ENCODE data around the gene P2RX6. TPM values are rescaled to one million over a fixed set of nuclear protein-coding genes. Genes with fewer than 3 reads are reported as not detected.
"Not testable (repeated sequence)": the region's sequence is repeated elsewhere in the genome, so short reads cannot be mapped to it uniquely, and the experiment has no call there.

The P2RX6 gene
- total RNA-seq, 1 donor from 2014 or later = 0.07 TPM

GRCh38 chr22:21030621-21031544 is 15.9 kb downstream of the P2RX6 start:
- H3K4me3 Mint-ChIP-seq (ENCODE audit: low read depth) = no peak overlapping the region
- DNase-seq (ENCODE audit: low spot score) = no peak
- no peaks in the 10 kb centered on the region for H3K36me3 Mint-ChIP-seq (ENCODE audit: low read depth)
- H3K4me1 Mint-ChIP-seq (ENCODE audit: low read depth) = no peaks in the 10 kb centered on the region
- peaks cover 25% of the 10 kb centered on the region for H3K27me3 Mint-ChIP-seq (ENCODE audit: low read depth)
- intact Hi-C loops (cut with micrococcal nuclease) = no loop called here
- no peak overlapping the region for H3K27ac Mint-ChIP-seq
- H3K9me3 Mint-ChIP-seq = no peaks in the 10 kb centered on the region

DNA sequence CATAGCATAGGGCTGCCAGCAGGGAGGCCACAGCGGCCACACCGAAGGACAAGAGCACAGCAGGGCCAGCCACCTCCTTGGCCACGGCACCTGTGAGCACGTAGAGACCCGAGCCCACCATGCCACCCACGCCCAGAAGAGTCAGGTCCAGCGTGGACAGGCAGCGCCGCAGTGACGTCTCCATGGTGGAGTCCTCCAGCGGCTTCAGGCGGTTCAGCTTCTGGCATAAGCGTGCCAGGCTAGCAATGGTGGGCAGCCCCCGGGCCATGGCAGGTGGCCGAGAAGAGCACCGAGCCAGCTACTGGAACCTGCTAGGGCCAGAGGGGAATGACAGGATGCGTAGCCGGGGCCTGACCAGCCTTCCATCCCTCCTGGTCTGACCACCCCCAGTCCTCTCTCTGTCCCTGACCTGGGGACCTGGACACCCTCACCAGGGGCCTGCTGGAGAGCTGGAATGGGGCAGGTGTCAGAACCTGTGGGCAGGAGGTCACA is 16.6 kb downstream of the P2RX6 start:
- H3K9me3 Mint-ChIP-seq = no peaks in the 10 kb centered on the region
- intact Hi-C loops (cut with micrococcal nuclease) = no loop called here
- no peaks in the 10 kb centered on the region for H3K36me3 Mint-ChIP-seq (ENCODE audit: low read depth)
- no peaks in the 10 kb centered on the region for H3K4me1 Mint-ChIP-seq (ENCODE audit: low read depth)
- no peak for DNase-seq (ENCODE audit: low spot score)
- H3K27ac Mint-ChIP-seq = no peak overlapping the region
- H3K27me3 Mint-ChIP-seq (ENCODE audit: low read depth) = peaks cover 25% of the 10 kb centered on the region
- H3K4me3 Mint-ChIP-seq (ENCODE audit: low read depth) = no peak overlapping the region

DNA sequence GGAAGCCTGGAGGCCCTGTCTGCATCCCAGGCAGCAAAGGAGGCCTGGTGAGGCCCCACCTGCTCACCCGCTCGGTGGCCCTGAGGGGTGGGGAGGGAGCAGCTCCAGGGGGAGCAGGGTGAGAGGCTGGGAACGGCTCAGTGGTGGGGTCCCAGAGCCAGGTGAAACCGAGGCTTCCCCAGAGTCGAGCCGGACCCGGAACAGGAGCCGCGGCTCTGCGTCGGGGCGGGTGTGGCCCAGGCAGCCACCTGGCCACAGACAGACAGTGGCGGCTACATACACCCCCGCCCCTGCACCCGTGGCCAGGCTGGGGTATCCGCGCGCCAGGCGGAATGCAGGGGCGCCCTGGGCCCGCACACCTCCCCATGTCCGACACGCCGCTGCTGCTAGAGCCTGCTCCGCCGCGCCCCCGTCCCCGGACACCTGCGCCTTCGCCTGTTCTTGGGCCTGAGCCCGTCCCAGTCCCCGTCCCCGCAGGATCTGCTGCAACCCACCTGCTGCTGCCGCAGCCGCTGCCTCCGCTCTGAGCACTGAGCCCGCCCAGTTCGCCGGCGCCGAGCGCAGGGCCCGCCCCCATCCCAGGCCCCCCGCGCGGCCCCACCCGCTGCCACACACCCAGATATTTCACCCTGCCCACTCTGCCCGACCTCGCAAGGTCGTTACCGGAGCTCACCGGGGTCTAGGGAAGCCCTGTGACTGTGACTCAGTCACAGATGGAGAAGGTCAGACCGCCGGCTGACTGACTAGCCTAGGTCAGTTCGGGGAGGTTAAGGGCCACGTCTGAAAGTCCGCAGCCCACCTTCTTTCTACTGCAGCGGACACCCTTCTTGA is 17.3 kb downstream of the P2RX6 start, which contains the start of gene SLC7A4:
Gene SLC7A4 (minus strand): TSS at position 525 of the 831 bp plus-strand sequence. CDS start 749 bp downstream, outside the sequence.
- Mint-ChIP-seq H3K27ac (no peak within 1 kb of the TSS), H3K36me3 (ENCODE audit: low read depth) (no peaks in the 10 kb centered on the region), H3K4me1 (ENCODE audit: low read depth) (no peaks in the 10 kb centered on the region), H3K4me3 (ENCODE audit: low read depth) (no peak within 1 kb of the TSS), H3K27me3 (ENCODE audit: low read depth) (peaks cover 25% of the 10 kb centered on the region), H3K9me3 (no peaks in the 10 kb centered on the region)
- no peak for DNase-seq (ENCODE audit: low spot score)
- intact Hi-C loops (cut with micrococcal nuclease) = no loop called here

- Mint-ChIP-seq H3K9me3 (no peaks in the 10 kb centered on the region), H3K36me3 (ENCODE audit: low read depth) (no peaks in the 10 kb centered on the region), H3K4me3 (ENCODE audit: low read depth) (no peak overlapping the region), H3K27me3 (ENCODE audit: low read depth) (peaks cover 25% of the 10 kb centered on the region), H3K4me1 (ENCODE audit: low read depth) (no peaks in the 10 kb centered on the region), H3K27ac (no peak overlapping the region)
- no peak for DNase-seq (ENCODE audit: low spot score)
- intact Hi-C loops (cut with micrococcal nuclease) = no loop called here
Measured at GRCh38 chr22:21032868-21033688, 18.1 kb downstream of the P2RX6 start.

GRCh38 chr22:21033895-21034294 is 18.9 kb downstream of the P2RX6 start:
- no peaks in the 10 kb centered on the region for H3K9me3 Mint-ChIP-seq
- intact Hi-C loops (cut with micrococcal nuclease) = no loop called here
- peaks cover 28% of the 10 kb centered on the region for H3K27me3 Mint-ChIP-seq (ENCODE audit: low read depth)
- H3K36me3 Mint-ChIP-seq (ENCODE audit: low read depth) = no peaks in the 10 kb centered on the region
- H3K4me1 Mint-ChIP-seq (ENCODE audit: low read depth) = no peaks in the 10 kb centered on the region
- H3K27ac Mint-ChIP-seq = no peak overlapping the region
- no peak for DNase-seq (ENCODE audit: low spot score)
- H3K4me3 Mint-ChIP-seq (ENCODE audit: low read depth) = no peak overlapping the region

- Mint-ChIP-seq H3K36me3 (ENCODE audit: low read depth) (no peaks in the 10 kb centered on the region), H3K27me3 (ENCODE audit: low read depth) (peaks cover 28% of the 10 kb centered on the region), H3K4me3 (ENCODE audit: low read depth) (no peak overlapping the region), H3K4me1 (ENCODE audit: low read depth) (no peaks in the 10 kb centered on the region), H3K9me3 (no peaks in the 10 kb centered on the region), H3K27ac (no peak overlapping the region)
- no peak for DNase-seq (ENCODE audit: low spot score)
- intact Hi-C loops (cut with micrococcal nuclease) = no loop called here
Measured at GRCh38 chr22:21034989-21035388, 20.0 kb downstream of the P2RX6 start.

- no peaks in the 10 kb centered on the region for H3K9me3 Mint-ChIP-seq
- H3K4me1 Mint-ChIP-seq (ENCODE audit: low read depth) = no peaks in the 10 kb centered on the region
- no peak overlapping the region for H3K27ac Mint-ChIP-seq
- H3K36me3 Mint-ChIP-seq (ENCODE audit: low read depth) = no peaks in the 10 kb centered on the region
- DNase-seq (ENCODE audit: low spot score) = no peak
- no peak overlapping the region for H3K4me3 Mint-ChIP-seq (ENCODE audit: low read depth)
- intact Hi-C loops (cut with micrococcal nuclease) = no loop called here
- H3K27me3 Mint-ChIP-seq (ENCODE audit: low read depth) = peaks cover 19% of the 10 kb centered on the region
Measured at GRCh38 chr22:21038405-21038804, 23.4 kb downstream of the P2RX6 start.

GRCh38 chr22:21039158-21039557 is 24.2 kb downstream of the P2RX6 start:
- H3K27ac Mint-ChIP-seq = not testable (repeated sequence)

GRCh38 chr22:21041937-21042336 is 27.0 kb downstream of the P2RX6 start:
- no peak for DNase-seq (ENCODE audit: low spot score)
- H3K9me3 Mint-ChIP-seq = no peaks in the 10 kb centered on the region
- intact Hi-C loops (cut with micrococcal nuclease) = no loop called here
- H3K27ac Mint-ChIP-seq = no peak overlapping the region
- H3K27me3 Mint-ChIP-seq (ENCODE audit: low read depth) = peaks cover 28% of the 10 kb centered on the region
- H3K4me1 Mint-ChIP-seq (ENCODE audit: low read depth) = peaks cover 9% of the 10 kb centered on the region
- no peaks in the 10 kb centered on the region for H3K36me3 Mint-ChIP-seq (ENCODE audit: low read depth)
- H3K4me3 Mint-ChIP-seq (ENCODE audit: low read depth) = no peak overlapping the region

More at GRCh38 chr22:21039158-21039557, 24.2 kb downstream of the P2RX6 start:
- DNase-seq (ENCODE audit: low spot score); H3K9me3 Mint-ChIP-seq; H3K4me1 Mint-ChIP-seq (ENCODE audit: low read depth); H3K36me3 Mint-ChIP-seq (ENCODE audit: low read depth); H3K4me3 Mint-ChIP-seq (ENCODE audit: low read depth); intact Hi-C loops (cut with micrococcal nuclease): not testable (repeated sequence)
- peaks cover 15% of the 10 kb centered on the region for H3K27me3 Mint-ChIP-seq (ENCODE audit: low read depth)

DNA sequence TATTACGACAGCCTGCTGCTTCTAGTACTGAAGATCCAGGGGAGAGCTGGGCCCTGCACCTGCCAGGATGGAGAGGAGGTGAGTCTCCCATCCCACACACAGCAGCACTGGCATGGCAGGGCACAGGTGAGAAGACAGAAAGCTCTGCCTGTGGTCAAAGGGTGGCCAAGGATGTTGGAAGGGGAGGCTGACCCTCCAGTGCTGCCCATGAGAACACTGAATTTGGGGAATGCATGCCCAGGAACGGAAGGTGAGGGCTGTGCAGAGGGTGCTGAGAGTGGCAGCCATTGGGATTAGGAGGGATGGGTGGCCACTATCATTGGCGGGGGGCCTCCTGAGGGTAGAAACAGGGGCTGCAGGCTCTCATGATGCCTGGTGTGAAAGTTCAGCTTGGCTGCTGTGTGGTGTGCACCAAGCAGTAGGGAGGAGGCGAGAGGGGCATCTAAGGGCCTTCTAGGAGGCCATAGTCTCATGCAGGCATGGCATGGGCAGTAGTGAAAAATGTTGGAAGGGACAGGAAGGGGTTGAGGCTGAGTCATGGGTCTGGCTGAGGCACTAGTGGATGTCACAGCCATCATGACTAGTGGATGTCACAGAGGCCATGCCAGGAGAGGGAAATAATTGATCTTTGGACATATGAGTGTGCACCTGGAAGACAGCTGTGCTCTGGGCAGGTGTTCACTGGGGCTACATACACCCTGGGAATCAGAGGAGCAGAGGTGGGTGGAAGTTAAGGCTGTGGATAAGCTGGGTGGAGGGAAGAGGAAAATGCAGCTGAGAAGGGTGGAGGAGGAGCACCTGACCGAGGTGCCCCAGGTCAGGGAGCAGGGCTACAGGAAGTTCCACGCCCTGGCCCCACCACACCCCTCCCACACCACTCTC is 28.3 kb downstream of the P2RX6 start:
- Mint-ChIP-seq H3K36me3 (ENCODE audit: low read depth) (no peaks in the 10 kb centered on the region), H3K27ac (no peak overlapping the region), H3K4me3 (ENCODE audit: low read depth) (no peak overlapping the region), H3K27me3 (ENCODE audit: low read depth) (peaks cover 28% of the 10 kb centered on the region), H3K4me1 (ENCODE audit: low read depth) (peaks cover 9% of the 10 kb centered on the region), H3K9me3 (no peaks in the 10 kb centered on the region)
- DNase-seq (ENCODE audit: low spot score) = no peak
- intact Hi-C loops (cut with micrococcal nuclease) = no loop called here

DNA sequence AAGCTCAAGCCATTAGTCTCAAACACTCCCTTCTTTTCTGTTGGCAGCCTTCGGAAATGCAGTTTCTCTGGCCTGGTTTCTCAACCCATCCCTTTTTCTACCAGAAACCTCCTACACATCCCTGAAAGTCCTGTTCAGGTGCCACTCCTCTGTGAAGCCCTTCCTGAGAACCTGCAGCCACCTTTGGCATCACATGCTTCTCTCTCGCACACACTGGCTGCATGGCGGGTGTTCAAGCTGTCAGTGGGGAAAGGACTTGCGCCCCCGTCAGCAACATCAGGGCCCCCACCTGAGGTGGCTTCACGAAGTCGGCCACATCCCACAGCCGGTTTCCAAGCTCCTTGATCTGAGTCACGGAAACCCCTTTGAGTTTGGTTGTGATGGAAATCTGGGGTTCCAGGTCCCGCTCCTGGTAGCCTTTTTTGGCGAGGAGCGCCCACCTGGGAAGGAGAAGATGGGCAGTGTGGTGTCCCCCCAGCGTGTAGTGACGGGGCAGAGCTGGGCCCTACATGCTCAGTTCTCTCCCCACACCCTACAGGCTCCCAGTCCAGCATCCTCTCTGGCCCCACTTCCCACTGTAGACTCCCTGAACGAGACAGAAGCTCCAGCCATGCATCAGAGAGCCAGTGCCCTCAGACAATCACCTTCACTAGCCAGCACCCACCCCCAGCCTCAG is 29.0 kb downstream of the P2RX6 start:
- H3K9me3 Mint-ChIP-seq = no peaks in the 10 kb centered on the region
- no peak overlapping the region for H3K27ac Mint-ChIP-seq
- DNase-seq (ENCODE audit: low spot score) = no peak
- H3K27me3 Mint-ChIP-seq (ENCODE audit: low read depth) = peaks cover 24% of the 10 kb centered on the region
- intact Hi-C loops (cut with micrococcal nuclease) = no loop called here
- no peak overlapping the region for H3K4me3 Mint-ChIP-seq (ENCODE audit: low read depth)
- H3K36me3 Mint-ChIP-seq (ENCODE audit: low read depth) = no peaks in the 10 kb centered on the region
- H3K4me1 Mint-ChIP-seq (ENCODE audit: low read depth) = peaks cover 9% of the 10 kb centered on the region
